ENCODE results near the gene ANK3. TPM values are rescaled to one million over a fixed set of nuclear protein-coding genes. Genes with fewer than 3 reads are reported as not detected.

The ANK3 gene
- total RNA-seq, 4 donors from 2014 or later = 86.3 to 224 (median 139) TPM

DNA sequence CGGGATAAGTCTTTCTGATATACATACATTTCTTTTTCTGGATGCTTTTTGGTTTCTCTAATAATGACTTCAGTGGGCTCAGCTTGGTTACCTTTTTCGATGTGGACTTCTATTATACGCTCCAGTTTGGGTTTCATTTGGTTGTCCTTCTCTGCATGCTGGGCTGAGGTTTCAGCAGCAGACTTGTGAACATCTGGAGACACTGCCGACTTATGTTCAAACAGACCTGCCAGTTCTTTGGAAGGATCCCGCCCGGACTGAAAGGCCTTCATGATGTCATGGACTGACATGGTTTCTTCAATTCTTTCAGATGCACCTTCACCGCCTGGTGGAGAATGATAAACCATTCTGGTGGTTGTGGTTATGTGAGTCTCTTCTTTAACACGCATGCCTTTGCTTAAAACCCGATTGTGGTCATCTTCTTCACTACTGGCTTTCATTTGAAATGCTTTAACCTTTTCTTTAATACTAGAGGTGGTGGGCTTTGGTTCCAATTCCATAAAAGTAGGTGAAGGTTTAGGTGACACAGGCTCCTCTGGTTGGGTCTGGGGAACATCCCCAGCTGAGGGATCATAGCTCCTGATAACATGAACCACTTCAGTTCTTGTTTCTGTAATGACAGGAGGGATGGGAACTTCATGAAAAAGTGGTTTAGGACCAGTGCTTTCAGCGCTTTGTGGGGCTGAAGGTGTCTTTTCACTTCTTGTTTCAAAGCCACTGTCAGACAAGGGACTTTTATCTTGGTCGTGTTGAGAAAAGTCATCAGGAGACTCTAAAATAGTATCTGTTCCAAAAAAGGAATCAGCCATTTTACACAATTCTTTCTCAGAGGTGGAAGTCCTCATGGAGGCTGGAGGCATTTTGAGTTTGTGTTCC, 315.7 kb downstream of the ANK3 start:
- H3K9me3 ChIP-seq = no peaks in the 10 kb centered on the region
- TF ChIP-seq, protein P1, sequence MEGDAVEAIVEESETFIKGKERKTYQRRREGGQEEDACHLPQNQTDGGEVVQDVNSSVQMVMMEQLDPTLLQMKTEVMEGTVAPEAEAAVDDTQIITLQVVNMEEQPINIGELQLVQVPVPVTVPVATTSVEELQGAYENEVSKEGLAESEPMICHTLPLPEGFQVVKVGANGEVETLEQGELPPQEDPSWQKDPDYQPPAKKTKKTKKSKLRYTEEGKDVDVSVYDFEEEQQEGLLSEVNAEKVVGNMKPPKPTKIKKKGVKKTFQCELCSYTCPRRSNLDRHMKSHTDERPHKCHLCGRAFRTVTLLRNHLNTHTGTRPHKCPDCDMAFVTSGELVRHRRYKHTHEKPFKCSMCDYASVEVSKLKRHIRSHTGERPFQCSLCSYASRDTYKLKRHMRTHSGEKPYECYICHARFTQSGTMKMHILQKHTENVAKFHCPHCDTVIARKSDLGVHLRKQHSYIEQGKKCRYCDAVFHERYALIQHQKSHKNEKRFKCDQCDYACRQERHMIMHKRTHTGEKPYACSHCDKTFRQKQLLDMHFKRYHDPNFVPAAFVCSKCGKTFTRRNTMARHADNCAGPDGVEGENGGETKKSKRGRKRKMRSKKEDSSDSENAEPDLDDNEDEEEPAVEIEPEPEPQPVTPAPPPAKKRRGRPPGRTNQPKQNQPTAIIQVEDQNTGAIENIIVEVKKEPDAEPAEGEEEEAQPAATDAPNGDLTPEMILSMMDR (IDR thresholded peaks at IDR 0.05) = no peak
- TF ChIP-seq POLR2A (IDR thresholded peaks at IDR 0.05) = no peak
- TF ChIP-seq EP300 (IDR thresholded peaks at IDR 0.05) = no peak
- peaks cover 0 to 27% (median 0%) of the 10 kb centered on the region in 3 donors for H3K36me3 ChIP-seq
- H3K4me3 ChIP-seq = no peak overlapping the region
- no peaks in the 10 kb centered on the region for H3K27me3 ChIP-seq
- 93 to 94% methylated on average over 11 of the region's 11 CpGs for WGBS, 2 donors
- DNase-seq (ENCODE audit: low spot score in 2 of 2) = no peak
- H3K27ac ChIP-seq = no peak overlapping the region
- no peaks in the 10 kb centered on the region for H3K4me1 ChIP-seq

DNA sequence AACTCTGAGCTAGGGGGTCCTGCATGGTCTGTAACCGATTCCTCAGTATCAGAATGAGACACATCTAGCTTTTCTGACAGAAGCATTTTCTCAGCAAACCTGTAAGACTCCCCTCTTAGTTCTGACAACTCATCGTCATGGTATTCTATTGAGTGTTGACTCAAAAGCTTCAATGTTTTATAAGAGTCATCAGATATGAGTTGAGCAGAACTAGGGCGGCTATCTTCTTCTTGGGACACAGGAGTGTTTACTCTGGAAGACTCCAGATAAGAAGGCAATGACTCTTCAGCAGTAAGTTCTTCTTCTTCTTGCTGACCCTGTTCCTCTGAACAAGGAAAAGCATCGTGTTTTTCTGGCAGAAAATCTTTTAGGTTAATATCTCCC, 316.3 kb downstream of the ANK3 start:
- TF ChIP-seq, protein P1 (IDR thresholded peaks at IDR 0.05) = no peak
- no peak for TF ChIP-seq EP300 (IDR thresholded peaks at IDR 0.05)
- TF ChIP-seq POLR2A (IDR thresholded peaks at IDR 0.05) = no peak
- no peaks in the 10 kb centered on the region for H3K9me3 ChIP-seq
- no peaks in the 10 kb centered on the region for H3K27me3 ChIP-seq
- H3K27ac ChIP-seq = no peak overlapping the region
- no peak overlapping the region for H3K4me3 ChIP-seq
- no peaks in the 10 kb centered on the region for H3K4me1 ChIP-seq
- H3K36me3 ChIP-seq = peaks cover 0 to 34% (median 0%) of the 10 kb centered on the region in 3 donors
- no peak for DNase-seq (ENCODE audit: low spot score in 2 of 2)
- WGBS, 2 donors = 94 to 97% methylated on average over 4 of the region's 4 CpGs

DNA sequence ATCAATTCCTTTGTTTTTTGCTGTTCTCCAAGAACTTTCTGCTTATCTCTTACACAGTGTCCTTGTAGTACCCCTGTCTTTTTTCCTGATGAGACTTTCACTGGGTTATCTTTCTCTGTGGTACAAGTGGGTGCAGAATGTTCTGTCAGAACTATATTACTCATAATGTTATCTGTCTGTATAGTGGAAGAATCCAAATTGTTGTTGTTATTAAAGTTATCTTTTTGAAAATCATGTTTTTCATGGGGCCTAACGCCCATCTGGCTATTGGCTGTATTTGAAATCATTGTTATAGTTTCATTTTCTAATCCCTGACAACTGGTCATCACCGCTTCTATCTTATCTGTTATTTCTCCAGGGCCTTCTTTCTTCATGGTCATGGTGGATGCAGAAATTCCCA, 320.4 kb downstream of the ANK3 start:
- Histone ChIP-seq H3K36me3 (peaks cover 0 to 21% (median 0%) of the 10 kb centered on the region in 3 donors), H3K27ac (no peak overlapping the region), H3K27me3 (no peaks in the 10 kb centered on the region), H3K4me1 (no peaks in the 10 kb centered on the region), H3K4me3 (no peak overlapping the region), H3K9me3 (no peaks in the 10 kb centered on the region)
- 89 to 99% methylated on average over 2 of the region's 2 CpGs for WGBS, 2 donors
- DNase-seq (ENCODE audit: low spot score in 2 of 2) = no peak
- TF ChIP-seq, protein P1 (IDR thresholded peaks at IDR 0.05) = no peak
- TF ChIP-seq EP300 (IDR thresholded peaks at IDR 0.05) (no peak), POLR2A (IDR thresholded peaks at IDR 0.05) (no peak)

DNA sequence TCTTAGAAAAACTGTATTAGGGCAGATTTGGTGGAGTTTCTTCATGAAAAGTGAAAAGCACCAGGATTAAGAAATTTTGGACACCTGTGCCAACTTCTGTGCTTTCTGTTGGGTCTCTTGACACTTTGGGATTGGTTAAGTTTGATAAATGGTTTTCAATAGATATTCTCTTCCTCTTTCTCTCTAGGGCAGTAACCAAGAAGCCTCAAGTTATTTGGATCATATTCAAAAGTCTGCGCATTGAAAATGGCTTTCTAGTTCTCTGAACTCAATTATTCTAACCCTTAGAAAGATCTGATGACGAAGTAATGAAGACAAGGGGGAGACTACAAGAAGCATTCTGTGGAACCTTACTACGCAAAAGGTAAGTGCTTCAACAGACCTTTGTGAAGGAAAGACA, 339.3 kb downstream of the ANK3 start:
- no peaks in the 10 kb centered on the region for H3K36me3 ChIP-seq
- H3K9me3 ChIP-seq = no peaks in the 10 kb centered on the region
- 74 to 77% methylated on average over 3 of the region's 3 CpGs for WGBS, 2 donors
- H3K27ac ChIP-seq = no peak overlapping the region
- TF ChIP-seq EP300 (IDR thresholded peaks at IDR 0.05) (no peak), POLR2A (IDR thresholded peaks at IDR 0.05) (no peak)
- TF ChIP-seq, protein P1 (IDR thresholded peaks at IDR 0.05) = no peak
- DNase-seq (ENCODE audit: low spot score in 2 of 2) = no peak
- H3K27me3 ChIP-seq = no peaks in the 10 kb centered on the region
- H3K4me1 ChIP-seq = peaks cover 0 to 5% (median 0%) of the 10 kb centered on the region in 4 donors
- H3K4me3 ChIP-seq = no peak overlapping the region

DNA sequence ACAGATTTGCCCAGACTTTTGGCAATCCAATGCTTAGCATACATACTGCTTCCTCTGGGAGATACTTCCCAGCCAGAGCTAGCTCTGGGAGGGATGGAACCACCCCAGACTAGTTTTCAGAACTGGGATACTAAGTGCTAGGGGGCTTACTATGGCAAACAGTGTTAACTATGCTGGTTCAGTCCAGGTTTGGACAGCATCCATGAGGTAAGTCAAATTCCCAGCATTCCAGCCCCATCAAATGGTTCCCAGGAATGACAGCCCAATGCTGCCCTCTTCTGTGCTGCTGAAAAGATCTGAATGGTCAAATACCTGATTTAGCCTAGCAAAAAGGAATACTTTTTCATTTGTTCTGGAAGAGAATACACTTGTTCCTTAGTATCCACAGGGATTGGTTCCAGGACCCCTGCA, 341.6 kb downstream of the ANK3 start:
- Histone ChIP-seq H3K36me3 (no peaks in the 10 kb centered on the region), H3K9me3 (no peaks in the 10 kb centered on the region), H3K27ac (no peak overlapping the region), H3K27me3 (no peaks in the 10 kb centered on the region), H3K4me3 (no peak overlapping the region), H3K4me1 (peaks cover 0 to 21% (median 2%) of the 10 kb centered on the region in 4 donors)
- DNase-seq (ENCODE audit: low spot score in 2 of 2) = no peak
- no peak for TF ChIP-seq POLR2A (IDR thresholded peaks at IDR 0.05)
- TF ChIP-seq, protein P1 (IDR thresholded peaks at IDR 0.05) = no peak
- no peak for TF ChIP-seq EP300 (IDR thresholded peaks at IDR 0.05)

All from tibial nerve (tissue), 4 donors.